ENCODE data around the gene MECP2. TPM values are rescaled to one million over a fixed set of nuclear protein-coding genes. Genes with fewer than 3 reads are reported as not detected.

MECP2 gene
- total RNA-seq, 1 experiment from 2014 or later: 47.3 TPM

DNA sequence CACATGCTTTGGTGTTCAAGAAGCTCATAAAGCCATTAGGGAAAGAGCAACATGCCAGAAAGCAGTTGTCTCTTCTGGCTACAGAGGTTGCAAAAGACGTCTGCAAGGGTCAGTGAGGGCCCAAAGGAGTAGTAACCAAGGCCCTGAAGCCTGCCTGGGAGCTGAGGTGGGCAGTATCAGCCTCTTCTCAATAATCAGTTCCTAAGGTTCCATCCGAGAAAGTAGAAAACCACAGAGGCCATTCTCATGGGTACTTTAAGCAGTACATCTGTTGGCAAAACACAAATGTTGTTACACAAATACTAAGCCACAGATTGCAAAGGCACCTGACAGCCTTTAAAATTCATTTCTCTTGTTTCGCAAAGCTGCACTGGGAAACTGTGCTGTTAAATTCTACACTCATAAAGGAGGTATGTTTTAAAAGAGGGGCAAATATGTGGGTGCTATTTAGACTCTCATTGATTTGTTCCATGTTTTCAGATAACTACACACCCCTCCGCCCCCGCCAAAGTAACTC, 37.7 kb downstream of the MECP2 start:
- Histone ChIP-seq H2AFZ (ENCODE audit: low read length) (no peak overlapping the region), H4K20me1 (ENCODE audit: low read length) (0 out of 2 replicates have a peak, but pooled peaks cover 4% of the 10 kb centered on the region), H3K9me2 (replicated peaks; ENCODE audit: low read length) (no peaks in the 10 kb centered on the region), H3F3A (ENCODE audit: low read length, unreplicated experiment) (no peaks in the 10 kb centered on the region), H3K9me3 (ENCODE audit: low read length) (no peaks in the 10 kb centered on the region), H3K4me3 (ENCODE audit: low read length) (no peak overlapping the region), H3K79me2 (ENCODE audit: low read length) (peaks cover 75% of the 10 kb centered on the region), H3K4me1 (ENCODE audit: insufficient read depth, low read length) (no peaks in the 10 kb centered on the region), H3K27me3 (ENCODE audit: low read length) (no peaks in the 10 kb centered on the region), H3K27ac (ENCODE audit: low read length) (no peak overlapping the region), H3K36me3 (ENCODE audit: low read depth, low read length) (peaks cover 6% of the 10 kb centered on the region), H3K4me2 (ENCODE audit: low read length) (no peak overlapping the region), H3K9ac (ENCODE audit: low read length) (no peak overlapping the region)
- BruUV-seq (replicated peaks): no TSS peak
- no peak for ATAC-seq
- POLR2A ChIA-PET (ENCODE audit: unreplicated experiment): no interaction called here
- no peak for TF ChIP-seq EZH2 (IDR thresholded peaks at IDR 0.05; ENCODE audit: low read length, unreplicated experiment)
- no peak for TF ChIP-seq EZH2phosphoT487 (IDR thresholded peaks at IDR 0.05; ENCODE audit: borderline replicate concordance, low read length)
- TF ChIP-seq, protein P1, sequence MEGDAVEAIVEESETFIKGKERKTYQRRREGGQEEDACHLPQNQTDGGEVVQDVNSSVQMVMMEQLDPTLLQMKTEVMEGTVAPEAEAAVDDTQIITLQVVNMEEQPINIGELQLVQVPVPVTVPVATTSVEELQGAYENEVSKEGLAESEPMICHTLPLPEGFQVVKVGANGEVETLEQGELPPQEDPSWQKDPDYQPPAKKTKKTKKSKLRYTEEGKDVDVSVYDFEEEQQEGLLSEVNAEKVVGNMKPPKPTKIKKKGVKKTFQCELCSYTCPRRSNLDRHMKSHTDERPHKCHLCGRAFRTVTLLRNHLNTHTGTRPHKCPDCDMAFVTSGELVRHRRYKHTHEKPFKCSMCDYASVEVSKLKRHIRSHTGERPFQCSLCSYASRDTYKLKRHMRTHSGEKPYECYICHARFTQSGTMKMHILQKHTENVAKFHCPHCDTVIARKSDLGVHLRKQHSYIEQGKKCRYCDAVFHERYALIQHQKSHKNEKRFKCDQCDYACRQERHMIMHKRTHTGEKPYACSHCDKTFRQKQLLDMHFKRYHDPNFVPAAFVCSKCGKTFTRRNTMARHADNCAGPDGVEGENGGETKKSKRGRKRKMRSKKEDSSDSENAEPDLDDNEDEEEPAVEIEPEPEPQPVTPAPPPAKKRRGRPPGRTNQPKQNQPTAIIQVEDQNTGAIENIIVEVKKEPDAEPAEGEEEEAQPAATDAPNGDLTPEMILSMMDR (conservative IDR thresholded peaks at IDR 0.05; ENCODE audit: low read depth, low read length): no peak
- no peak for DNase-seq
- CTCF ChIA-PET: no interaction called here
- intact Hi-C loops (cut with micrococcal nuclease): no loop called here

DNA sequence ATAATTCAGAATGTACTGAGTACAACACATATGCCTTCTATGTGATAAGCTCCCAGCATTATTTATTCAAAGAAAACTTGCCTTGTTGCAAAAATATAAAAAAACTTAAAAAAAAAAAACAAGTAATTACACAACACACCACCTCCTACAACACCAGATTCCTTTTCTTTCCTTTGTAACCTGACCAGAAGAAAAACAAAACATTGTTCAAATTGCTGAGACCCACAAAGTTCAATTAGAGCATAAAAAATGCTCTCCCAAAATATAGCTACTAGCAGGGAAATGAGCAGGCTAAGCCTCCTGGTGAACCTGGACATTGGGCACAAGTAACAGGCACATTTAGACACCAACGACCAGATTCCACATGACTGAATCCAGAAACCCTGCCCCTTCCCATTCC, 38.3 kb downstream of the MECP2 start:
- TF ChIP-seq EZH2phosphoT487 (IDR thresholded peaks at IDR 0.05; ENCODE audit: borderline replicate concordance, low read length): no peak
- no peak for TF ChIP-seq EZH2 (IDR thresholded peaks at IDR 0.05; ENCODE audit: low read length, unreplicated experiment)
- TF ChIP-seq, protein P1 (conservative IDR thresholded peaks at IDR 0.05; ENCODE audit: low read depth, low read length): no peak
- Histone ChIP-seq H4K20me1 (ENCODE audit: low read length) (0 out of 2 replicates have a peak, but pooled peaks cover under 1% of the 10 kb centered on the region), H3K4me1 (ENCODE audit: insufficient read depth, low read length) (no peaks in the 10 kb centered on the region), H2AFZ (ENCODE audit: low read length) (no peak overlapping the region), H3K79me2 (ENCODE audit: low read length) (peaks cover 69% of the 10 kb centered on the region), H3K4me2 (ENCODE audit: low read length) (no peak overlapping the region), H3K9me3 (ENCODE audit: low read length) (no peaks in the 10 kb centered on the region), H3K4me3 (ENCODE audit: low read length) (no peak overlapping the region), H3K9me2 (replicated peaks; ENCODE audit: low read length) (no peaks in the 10 kb centered on the region), H3K27me3 (ENCODE audit: low read length) (no peaks in the 10 kb centered on the region), H3F3A (ENCODE audit: low read length, unreplicated experiment) (no peaks in the 10 kb centered on the region), H3K36me3 (ENCODE audit: low read depth, low read length) (peaks cover 6% of the 10 kb centered on the region), H3K27ac (ENCODE audit: low read length) (no peak overlapping the region), H3K9ac (ENCODE audit: low read length) (no peak overlapping the region)
- no TSS peak for BruUV-seq (replicated peaks)
- intact Hi-C loops (cut with micrococcal nuclease): no loop called here
- ChIA-PET CTCF (interaction anchor here (0.6 kb wide), 1 partner anchor 391 kb away, joined by 3 read pairs; no protein-coding TSS in a partner anchor), POLR2A (ENCODE audit: unreplicated experiment) (no interaction called here)
- DNase-seq: no peak
- ATAC-seq: no peak

DNA sequence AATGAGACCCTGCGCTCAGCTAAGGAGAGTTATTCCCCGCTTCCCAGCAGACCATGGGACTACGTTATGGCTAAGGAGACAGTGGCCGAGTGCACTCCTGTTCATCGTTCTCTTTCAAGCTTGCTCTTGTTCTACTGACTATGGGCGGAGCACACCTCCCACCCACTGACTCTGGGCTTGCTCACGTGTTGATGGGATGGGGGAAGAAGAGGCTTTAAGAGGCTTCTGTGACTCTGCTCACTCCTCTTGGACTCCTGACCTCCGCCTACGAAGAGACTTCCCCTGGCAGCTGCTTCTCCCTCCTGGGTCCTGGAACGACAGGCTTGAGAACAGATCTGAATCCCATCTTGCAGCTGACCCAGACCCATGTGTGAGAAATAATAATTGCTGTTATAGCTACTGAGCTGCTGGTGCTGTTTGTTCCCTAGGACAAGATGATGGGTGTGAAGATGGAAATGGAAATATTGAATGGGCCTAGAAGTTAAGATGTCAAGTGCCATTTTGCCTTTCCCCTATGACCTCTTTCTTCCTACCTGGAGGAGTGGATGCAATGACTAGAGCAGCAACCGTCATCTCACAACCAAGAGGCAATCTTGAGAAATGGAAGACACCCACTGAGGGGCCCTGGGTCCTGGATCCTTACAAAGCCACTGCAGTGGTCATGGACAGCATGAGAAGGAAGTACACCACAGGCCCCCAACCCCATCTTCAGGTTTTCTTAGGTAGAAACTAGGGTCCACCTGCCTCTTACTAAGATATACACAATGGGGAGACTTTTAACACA, 39.1 kb downstream of the MECP2 start:
- CTCF ChIA-PET: interaction anchor here (0.6 kb wide), 1 partner anchor 390 kb away, joined by 3 read pairs; no protein-coding TSS in a partner anchor
- BruUV-seq (replicated peaks): no TSS peak
- Histone ChIP-seq H2AFZ (ENCODE audit: low read length) (no peak overlapping the region), H3K4me3 (ENCODE audit: low read length) (no peak overlapping the region), H3K36me3 (ENCODE audit: low read depth, low read length) (peaks cover 6% of the 10 kb centered on the region), H3K4me2 (ENCODE audit: low read length) (no peak overlapping the region), H3K9me3 (ENCODE audit: low read length) (no peaks in the 10 kb centered on the region), H3K9me2 (replicated peaks; ENCODE audit: low read length) (no peaks in the 10 kb centered on the region), H3K27ac (ENCODE audit: low read length) (no peak overlapping the region), H3K27me3 (ENCODE audit: low read length) (no peaks in the 10 kb centered on the region), H3K79me2 (ENCODE audit: low read length) (peaks cover 64% of the 10 kb centered on the region), H3K4me1 (ENCODE audit: insufficient read depth, low read length) (no peaks in the 10 kb centered on the region), H3F3A (ENCODE audit: low read length, unreplicated experiment) (no peaks in the 10 kb centered on the region), H3K9ac (ENCODE audit: low read length) (no peak overlapping the region), H4K20me1 (ENCODE audit: low read length) (no peaks in the 10 kb centered on the region)
- TF ChIP-seq, protein P1 (conservative IDR thresholded peaks at IDR 0.05; ENCODE audit: low read depth, low read length): no peak
- TF ChIP-seq EZH2 (IDR thresholded peaks at IDR 0.05; ENCODE audit: low read length, unreplicated experiment) (no peak), EZH2phosphoT487 (IDR thresholded peaks at IDR 0.05; ENCODE audit: borderline replicate concordance, low read length) (no peak)
- no peak for DNase-seq
- POLR2A ChIA-PET (ENCODE audit: unreplicated experiment): no interaction called here
- intact Hi-C loops (cut with micrococcal nuclease): no loop called here
- no peak for ATAC-seq

All from PC-3 (cell line).